Germinal center (tissue), 1 donor: Measurements from ENCODE around the gene CLEC2L.

Experiments used
- DNase-seq: peaks from one replicate; pipeline ENCODE4 v3.0.0; 2012; ENCODE audit warnings: mixed read lengths, low spot score

Gene CLEC2L

DNA sequence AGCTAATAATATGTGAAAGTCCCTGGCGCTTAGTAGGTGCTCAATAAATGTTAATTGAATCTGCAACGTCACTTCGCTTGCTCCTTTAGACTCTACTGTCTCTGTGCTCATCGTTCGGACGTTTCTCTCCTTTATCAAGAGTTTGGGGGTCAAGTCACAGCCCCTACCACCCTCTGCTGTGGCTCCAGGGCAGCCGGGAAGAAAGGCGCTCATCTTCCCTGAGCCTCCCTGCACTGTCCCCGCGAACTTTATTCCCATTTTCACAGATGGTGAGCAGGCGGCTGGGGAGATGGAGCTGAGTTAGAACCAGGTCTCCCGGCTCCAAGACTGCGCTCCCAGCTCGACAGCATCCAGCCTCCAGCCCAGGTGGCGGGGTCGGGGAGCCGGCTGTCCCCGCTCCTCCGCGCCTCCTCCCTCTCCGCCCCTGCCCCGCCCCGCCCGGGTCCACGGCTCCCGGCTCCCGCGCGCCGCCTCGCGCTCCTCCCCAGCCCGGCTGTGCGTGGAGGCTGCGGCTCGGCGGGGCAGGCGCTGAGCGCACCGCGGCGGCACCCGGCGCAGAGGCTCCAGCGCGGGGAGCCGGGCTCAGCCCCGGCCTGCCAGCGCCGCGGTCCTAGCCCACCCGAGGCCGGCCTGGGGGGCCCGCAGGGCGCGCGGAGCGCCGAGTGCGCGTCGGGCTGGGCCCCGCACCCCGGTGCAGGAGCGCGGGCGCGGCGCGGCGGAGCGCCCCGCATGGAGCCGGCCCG is at the start of gene CLEC2L:
TSS of gene CLEC2L (plus strand) at position 487 of the 743 bp plus-strand sequence. CDS start at position 730, 243 bp downstream.
- DNase-seq = no peak

- no peak for DNase-seq
Observed at GRCh38 chr7:139476139-139476538, 47.3 kb upstream of the CLEC2L start.

- no peak for DNase-seq
Observed at GRCh38 chr7:139476891-139477290, 46.6 kb upstream of the CLEC2L start.

- DNase-seq = no peak
Observed at GRCh38 chr7:139479620-139480019, 43.9 kb upstream of the CLEC2L start.

GRCh38 chr7:139481364-139481763 is 42.1 kb upstream of the CLEC2L start:
- DNase-seq = no peak

DNA sequence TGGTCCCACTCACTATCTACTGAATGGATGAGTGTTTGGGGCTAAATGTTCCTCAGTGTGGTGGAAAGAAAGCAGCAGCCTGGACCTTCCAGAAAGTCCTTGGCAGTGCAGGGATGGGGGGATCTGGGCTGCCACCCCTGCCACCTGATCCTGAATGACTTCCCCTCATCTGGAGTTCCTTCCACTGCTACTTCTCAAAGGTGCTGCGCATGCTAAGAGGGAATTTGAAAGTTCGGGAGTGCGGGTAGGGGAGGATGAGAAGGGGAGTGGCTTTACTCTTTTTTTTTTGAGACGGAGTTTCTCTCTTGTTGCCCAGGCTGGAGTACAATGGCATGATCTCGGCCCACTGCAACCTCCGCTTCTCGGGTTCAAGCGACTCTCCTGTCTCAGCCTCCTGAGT is 41.4 kb upstream of the CLEC2L start:
- DNase-seq = no peak

- DNase-seq = no peak
Observed at GRCh38 chr7:139482662-139483466, 40.6 kb upstream of the CLEC2L start.

DNA sequence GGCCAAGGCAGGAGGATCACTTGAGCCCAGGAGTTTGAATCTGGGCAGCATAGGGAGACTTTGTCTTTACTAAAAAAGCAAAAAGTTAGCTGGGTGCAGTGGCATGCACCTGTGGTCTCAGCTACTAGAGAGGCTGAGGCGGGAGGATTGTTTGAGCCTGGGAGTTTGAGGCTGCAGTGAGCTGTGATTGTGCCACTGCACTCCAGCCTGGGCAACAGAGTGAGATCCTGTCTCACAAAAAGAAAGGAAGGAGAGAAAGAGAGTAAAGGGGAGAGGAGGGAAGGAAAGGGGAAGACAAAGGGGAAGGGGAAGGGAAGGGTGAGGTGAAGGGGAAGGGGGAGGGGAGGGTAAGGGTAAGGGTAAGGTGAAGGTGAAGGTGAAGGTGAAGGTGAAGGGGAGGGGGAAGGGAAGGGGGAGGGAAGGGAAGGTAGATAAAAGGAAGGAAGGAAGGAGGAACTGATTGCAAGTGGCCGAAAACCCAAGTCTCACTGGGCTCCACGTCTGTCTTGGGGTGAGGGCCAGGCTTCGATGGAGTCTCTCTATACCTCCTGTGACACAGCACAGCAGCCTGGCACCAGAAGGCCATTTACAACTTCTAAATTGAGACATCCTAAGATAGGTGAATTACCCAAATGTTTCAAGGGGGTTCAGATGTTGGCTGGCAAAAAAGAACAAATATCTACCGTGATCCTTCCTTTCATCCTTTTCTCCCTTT is 36.0 kb upstream of the CLEC2L start:
- no peak for DNase-seq

DNA sequence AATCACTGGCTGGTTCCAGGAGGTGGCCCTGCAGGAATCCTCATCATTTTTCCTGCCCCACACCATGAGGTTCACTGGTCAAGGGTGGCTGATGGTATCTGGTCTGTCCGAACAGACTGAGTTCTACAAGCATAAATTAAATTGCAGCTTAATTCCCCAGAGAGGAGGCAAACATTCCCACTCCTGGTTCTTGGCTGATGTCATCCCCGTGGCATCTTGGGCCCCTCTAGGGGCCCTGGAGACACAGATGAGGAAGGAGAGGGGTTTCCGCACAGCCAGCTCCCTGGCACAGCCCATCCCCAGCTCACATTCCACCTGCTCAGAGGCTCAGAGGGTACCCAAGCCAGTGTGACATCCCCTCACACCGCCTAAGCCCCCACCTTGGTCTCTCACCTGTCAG is 34.7 kb upstream of the CLEC2L start:
- DNase-seq = no peak

GRCh38 chr7:139490130-139490529 is 33.4 kb upstream of the CLEC2L start:
- DNase-seq = no peak

DNA sequence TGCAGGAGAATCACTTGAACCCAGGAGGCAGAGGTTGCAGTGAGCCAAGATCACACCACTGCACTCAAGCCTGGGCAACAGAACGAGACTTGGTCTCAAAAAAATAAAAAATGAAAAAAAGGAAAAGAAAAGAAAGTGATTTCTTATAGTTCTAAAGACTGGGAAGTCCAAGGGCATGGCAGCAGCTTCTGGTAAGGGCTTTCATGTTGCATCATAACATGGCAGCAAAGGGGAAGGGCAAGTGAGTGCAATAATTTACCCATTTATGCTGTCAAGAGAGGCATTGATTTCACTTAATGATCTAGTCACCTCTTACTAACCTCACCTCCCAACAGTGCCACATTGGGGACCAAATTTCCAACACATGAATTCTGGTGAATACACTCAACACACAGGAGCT is 31.2 kb upstream of the CLEC2L start:
- DNase-seq = no peak

DNA sequence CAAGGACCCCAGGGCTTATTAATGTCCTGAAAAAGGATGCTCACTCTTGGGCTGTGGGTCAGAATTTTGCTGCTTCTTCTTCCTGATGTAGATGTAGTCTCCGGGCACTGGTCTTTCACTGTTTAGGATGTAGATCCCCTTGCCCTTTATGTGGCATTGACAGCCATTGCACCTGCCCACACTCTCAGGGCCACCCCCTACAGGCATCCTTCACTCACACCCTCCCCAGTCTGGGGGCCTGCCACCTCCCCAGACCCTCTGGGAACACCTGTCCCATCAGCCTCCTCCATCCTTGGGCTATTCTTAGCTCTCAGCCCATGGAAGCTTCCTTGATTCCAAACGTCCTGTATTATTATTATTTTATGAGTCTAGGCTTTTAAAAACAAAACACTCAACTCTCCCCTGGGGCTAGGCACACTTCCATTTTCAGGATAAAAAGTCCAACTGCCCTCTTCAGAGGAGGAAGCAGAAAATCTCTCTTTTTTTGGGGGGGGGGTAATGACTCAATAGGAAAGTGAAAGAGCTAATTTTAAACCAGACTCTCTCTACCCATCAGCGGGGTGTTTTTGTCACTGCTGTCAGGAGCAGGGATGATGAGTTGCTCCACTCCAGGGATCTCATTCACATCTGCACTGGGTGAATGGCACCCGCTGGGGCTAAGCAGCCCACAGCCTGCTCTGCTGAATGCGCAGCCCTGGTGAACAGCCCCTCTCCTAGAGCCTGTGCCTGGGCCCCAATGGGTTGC is 28.5 kb upstream of the CLEC2L start:
- no peak for DNase-seq

GRCh38 chr7:139495580-139496125 is 27.8 kb upstream of the CLEC2L start:
- DNase-seq = no peak

DNA sequence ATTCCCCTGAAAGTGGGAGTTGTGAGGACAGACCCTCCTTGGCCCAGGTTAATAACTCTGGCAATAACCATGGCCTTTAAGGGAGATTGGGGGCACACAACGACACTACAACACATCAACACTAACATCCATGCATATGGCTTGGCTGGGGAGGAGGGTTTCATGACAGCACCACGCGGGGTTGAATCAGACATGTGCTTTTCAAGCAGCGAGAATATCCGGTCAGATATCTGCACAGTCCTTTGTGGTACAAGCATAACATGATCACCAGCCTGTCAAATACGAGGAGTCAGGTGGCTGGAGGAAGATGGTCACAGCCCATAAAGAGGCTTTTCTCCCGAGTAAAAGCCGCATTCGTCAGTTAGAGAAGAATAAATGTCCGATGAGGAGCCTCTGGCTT is 27.0 kb upstream of the CLEC2L start:
- DNase-seq = no peak

DNA sequence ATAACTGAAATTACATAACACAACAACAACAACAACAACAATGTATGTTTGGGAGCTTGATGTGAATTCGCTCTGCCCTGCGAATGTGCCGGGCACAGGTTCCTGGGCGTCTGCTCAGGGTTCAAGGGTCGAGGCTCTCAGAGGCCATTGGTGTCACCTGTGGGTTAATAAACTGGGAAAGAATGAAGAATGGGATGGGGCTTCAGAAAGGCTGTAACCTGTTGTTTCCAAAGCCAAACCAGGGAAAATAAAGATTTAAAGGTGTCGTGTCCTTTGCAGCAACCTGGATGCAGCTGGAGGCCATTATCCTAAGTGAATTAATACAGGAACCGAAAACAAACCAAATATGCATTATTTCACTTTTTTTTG is 22.7 kb upstream of the CLEC2L start:
- DNase-seq = no peak

DNA sequence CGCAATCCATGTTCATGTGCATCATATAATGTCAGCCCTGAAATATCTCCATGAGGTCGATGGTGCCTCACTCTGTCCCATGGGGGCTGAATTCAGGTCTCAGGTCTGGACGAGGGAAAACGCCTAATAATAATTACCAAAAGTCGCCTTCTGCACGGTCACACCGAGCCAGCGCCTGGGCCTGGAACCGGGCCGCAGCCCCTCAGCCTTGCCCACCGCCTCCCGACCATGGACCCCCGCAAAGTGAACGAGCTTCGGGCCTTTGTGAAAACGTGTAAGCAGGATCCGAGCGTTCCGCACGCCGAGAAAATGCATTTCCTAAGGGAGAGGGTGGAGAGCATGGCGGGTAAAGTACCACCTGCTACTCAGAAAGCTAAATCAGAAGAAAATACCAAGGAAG is 21.3 kb upstream of the CLEC2L start:
- DNase-seq = no peak

DNA sequence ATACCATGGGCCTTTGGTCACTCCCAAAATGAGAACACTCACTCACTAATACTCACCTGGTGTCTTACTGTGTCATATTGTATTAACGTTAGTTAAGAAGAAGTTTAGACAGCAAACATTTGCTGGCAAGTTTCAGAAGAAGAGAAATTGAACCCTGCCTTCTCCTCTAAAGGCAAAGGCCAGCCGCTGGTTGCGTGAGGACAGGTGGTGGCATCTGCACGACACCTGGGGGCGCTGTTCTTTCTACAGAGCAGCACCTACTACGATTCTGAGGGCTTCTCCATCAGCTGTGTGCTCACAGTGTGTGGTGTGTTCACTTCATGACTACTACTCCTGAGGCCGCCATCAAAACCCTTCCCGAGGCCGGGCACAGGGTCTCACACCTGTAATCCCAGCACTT is 17.9 kb upstream of the CLEC2L start:
- DNase-seq = no peak

- DNase-seq = no peak
Observed at GRCh38 chr7:139509535-139509934, 13.9 kb upstream of the CLEC2L start.

DNA sequence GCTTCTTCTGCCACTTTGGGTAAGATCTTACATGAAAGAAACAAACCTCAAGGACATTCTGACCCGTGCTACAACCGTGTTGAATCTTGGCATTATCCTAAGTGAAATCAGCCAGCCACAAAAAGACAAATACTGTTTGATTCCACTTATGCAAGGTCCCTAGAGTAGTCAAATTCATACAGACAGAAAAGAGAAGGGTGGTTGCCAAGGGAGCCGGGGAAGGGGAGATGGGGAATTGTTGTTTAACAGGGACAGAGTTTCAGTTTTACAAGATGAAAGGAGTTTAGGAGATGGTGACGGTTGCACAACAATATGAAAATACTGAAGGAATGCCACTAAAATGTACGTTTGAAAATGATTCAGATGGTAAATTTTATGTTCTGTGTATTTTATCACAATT is 12.2 kb upstream of the CLEC2L start:
- DNase-seq = no peak

DNA sequence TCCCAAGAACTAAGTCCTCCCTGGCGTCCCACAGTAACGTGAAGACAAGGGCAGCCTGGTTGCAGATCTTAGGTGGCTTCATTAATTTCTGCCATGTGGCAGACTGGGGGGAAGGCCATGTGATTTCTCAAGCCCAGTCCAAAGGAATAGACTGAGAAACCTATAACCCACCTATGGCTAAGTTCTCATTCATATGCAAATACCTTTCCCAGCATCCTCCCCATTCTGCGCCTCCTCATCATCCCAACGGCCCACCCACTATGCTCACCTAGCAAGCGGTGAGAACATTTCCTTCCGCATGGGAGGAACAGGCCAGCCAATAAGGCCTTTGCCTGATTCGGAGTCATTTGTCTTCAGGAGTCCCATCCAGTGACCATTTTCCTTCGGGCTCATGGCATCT is 8.2 kb upstream of the CLEC2L start:
- DNase-seq = no peak

- no peak for DNase-seq
Observed at GRCh38 chr7:139521439-139521838, 2.0 kb upstream of the CLEC2L start.

DNA sequence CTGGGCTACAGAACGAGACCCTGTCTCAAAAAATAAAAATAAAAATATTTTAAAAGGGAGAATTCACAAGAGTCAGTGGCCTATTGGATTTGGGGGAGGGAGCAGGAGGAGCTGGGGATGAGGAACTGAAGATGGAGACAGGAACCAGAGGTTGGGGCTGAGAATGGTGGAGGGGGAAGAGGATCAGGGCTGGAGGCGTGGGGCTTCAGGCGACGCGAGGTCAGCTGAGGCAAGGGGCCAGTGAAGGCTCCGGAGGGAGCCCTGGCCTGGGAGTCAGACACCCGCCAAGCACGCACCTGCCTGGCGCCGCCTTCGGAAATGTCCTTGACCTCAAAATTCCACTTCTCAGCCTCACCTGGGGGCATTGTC is 671 bp upstream of the CLEC2L start:
- DNase-seq = no peak
